NK-92 treated with Interleukin-12 subunit alpha and Interleukin-12 subunit beta, amount 100 ng/mL, for 24 hours (cell line): ENCODE data around the gene SLC25A40.
"Not testable (repeated sequence)": the region's sequence is repeated elsewhere in the genome, so short reads cannot be mapped to it uniquely, and the experiment has no call there.

Source experiments
- DNase-seq: peaks from one replicate; lab custom pipeline; 2025; lab: John Stamatoyannopoulos, UW

SLC25A40 gene, protein sequence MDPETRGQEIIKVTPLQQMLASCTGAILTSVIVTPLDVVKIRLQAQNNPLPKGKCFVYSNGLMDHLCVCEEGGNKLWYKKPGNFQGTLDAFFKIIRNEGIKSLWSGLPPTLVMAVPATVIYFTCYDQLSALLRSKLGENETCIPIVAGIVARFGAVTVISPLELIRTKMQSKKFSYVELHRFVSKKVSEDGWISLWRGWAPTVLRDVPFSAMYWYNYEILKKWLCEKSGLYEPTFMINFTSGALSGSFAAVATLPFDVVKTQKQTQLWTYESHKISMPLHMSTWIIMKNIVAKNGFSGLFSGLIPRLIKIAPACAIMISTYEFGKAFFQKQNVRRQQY

DNA sequence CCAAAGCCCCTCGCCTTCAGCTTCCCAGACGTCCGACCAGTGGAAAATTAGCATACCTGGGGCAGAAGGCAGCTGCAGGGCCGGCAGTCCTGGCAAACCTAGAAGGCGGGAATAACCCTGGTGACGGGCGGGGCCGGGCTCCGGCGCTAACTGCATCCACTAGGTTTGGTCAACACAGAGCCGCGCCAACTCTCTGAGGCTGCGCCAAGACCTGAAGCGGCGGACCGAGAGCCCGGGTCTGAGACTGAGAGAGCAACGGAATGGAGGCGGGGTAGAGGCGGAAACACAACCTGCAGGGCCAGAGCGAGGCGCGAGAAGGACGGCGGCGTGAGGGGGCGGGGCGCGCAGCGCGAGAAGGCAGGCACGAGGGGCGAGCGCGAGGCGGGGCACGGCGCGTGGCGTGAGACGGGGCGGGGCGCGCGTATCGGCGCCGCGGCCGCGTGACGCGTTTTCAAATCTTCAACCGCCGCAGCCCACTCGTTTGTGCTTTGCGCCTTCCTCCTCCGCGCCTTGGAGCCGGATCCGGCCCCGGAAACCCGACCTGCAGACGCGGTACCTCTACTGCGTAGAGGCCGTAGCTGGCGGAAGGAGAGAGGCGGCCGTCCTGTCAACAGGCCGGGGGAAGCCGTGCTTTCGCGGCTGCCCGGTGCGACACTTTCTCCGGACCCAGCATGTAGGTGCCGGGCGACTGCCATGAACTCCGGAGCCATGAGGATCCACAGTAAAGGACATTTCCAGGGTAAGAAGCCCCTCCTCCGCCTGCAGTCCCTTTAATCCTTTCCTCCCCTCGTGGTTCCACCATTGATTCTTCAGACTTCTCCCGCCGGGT is at the start of gene SLC25A40, which contains the start of gene DBF4:
SLC25A40 (minus strand) TSS at position 321 of the 829 bp plus-strand sequence. CDS start 17,633 bp downstream, outside the sequence.
DBF4 (plus strand) TSS at position 454 of the 829 bp plus-strand sequence; CDS start at position 694, 240 bp downstream.
- peak; percentile 98 for DNase-seq

DNA sequence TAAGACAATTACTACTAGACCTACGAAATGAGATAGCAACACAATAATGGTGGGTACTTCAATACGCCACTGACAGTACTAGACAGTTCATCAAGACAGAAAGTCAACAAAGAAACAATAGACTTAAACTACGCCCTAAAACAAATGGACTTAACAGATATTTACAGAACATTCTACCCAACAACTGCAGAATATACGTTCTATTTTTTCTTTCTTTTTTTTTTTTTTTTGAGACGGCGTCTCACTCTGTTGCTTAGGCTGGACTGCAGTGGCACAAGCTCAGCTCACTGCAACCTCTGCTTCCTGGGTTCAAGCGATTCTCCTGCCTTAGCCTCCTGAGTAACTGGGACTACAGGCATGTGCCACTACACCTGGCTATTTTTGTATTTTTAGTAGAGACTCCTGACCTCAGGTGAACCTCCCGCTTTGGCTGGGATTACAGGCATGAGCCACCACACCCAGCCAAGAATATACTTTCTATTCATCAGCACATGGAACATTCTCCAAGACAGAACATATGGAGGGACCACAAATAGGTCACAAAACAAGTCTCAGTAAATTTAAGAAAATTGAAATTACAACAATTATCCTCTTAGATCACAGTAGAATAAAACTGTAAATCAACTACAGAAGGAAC is 46.7 kb upstream of the SLC25A40 start:
- not testable (repeated sequence) for DNase-seq

DNA sequence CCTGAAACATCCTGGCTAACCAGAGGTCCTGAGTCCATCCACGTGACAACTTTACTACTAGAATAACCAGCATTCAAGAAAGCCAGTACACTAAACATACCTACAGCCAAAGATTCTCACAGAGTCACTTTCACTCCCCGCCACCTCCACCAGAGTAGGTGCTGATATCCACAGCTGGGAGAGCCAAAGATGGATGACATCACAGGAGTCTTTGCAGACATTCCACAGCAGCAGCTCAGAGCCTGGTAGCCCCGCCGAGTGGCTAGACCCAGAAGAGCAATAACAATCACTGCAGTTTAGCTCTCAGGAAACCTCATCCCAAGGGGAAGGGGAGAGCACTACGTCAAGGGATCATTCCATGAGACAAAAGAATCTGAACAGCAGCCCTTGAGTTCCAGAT is 44.4 kb upstream of the SLC25A40 start:
- DNase-seq = no peak

DNA sequence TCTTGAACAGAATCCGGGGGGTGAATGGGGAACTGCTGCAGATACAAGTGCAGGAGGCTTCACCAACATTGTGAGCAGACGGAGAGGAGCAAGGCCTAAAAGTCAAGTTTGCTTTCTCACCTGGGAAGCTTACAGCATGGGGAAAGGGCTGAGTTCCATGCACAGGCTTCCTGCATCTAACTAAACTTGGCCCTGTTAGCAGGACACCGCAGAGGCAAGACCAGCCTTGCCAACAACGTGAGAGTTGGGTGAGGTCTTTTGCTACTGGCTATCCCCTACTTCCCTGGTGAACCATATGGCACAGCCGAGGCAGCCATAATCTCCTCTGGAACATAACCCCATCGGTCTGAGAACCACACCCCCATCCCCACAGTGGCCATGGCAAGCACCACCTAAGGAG is 43.7 kb upstream of the SLC25A40 start:
- no peak for DNase-seq

DNA sequence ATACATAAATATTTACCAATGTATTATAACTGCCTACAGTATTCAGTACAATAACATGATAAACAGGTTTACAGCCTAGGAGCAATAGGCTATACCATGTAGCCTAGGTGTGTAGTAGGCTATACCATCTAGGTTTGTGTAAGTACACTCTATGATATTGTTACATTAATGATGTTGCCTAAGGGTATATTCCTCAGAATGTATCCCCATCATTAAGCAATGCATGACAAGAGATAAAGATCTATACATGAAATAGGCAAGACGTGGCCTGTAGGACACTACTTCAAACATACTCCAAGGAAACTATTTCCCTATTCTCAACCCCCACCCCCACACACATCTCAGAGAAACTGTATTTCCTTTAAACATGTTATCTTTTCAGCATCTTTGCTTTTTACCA is 42.6 kb upstream of the SLC25A40 start:
- no peak for DNase-seq

DNA sequence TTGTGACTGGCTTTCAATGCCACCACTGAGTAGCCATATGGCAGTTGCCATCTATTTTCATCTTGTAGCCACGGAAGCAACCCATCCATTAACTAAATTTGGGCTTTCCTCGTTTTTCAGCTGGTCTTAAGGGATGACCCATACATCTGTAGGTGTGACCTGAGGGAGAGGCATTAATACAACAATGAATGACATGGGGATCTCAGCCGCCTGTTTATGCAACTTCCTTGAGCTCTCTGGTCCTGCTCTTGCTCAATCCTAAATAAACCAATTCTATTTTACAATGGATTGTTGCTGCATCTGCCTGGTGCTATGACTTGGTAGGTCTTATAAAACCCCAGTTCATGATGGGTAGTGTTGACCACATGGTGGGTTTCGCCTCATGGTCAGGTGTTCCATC is 36.0 kb upstream of the SLC25A40 start:
- DNase-seq = no peak

DNA sequence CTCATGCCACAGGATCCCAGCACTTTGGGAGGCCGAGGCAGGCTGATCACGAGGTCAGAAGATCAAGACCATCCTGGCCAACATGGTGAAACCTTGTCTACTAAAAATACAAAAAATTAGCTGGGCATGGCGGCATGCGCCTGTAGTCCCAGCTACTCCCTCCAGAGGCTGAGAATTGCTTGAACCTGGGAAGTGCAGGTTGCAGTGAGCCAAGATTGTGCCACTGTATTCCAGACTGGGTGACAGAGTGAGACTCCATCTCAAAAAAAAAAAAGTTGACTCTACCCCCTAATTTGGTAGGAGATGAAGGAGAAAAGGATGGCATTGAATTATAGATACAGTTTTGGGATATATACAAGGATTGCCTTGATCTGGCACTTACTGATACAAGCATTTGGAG is 32.7 kb upstream of the SLC25A40 start:
- DNase-seq = not testable (repeated sequence)

DNA sequence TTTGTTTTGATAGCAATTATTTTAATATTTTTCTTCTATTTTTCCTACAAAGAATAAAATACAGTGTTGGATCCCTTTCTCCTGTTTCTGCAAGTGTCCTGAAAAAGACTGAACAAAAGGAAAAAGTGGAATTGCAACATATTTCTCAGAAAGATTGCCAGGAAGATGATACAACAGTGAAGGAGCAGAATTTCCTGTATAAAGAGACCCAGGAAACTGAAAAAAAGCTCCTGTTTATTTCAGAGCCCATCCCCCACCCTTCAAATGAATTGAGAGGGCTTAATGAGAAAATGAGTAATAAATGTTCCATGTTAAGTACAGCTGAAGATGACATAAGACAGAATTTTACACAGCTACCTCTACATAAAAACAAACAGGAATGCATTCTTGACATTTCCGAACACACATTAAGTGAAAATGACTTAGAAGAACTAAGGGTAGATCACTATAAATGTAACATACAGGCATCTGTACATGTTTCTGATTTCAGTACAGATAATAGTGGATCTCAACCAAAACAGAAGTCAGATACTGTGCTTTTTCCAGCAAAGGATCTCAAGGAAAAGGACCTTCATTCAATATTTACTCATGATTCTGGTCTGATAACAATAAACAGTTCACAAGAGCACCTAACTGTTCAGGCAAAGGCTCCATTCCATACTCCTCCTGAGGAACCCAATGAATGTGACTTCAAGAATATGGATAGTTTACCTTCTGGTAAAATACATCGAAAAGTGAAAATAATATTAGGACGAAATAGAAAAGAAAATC is 31.2 kb upstream of the SLC25A40 start:
- not testable (repeated sequence) for DNase-seq

DNA sequence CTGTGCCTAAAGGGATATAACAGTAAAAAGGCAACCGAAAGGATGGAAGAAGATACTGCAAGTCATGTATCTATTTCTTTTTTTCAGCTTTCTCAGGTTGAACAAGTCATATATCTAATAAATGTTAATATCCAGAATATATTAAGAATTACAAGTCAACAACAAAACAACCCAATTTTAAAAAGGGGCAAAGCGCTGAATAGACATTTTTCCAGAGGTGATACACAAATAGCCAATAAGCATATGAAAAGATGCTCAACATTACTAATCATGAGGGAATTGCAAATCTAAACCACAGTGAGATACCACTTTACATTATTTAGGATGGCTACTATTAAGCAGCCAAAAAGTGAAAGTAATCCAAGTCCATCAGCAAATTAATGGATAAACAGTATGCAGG is 23.1 kb upstream of the SLC25A40 start:
- no peak for DNase-seq

DNA sequence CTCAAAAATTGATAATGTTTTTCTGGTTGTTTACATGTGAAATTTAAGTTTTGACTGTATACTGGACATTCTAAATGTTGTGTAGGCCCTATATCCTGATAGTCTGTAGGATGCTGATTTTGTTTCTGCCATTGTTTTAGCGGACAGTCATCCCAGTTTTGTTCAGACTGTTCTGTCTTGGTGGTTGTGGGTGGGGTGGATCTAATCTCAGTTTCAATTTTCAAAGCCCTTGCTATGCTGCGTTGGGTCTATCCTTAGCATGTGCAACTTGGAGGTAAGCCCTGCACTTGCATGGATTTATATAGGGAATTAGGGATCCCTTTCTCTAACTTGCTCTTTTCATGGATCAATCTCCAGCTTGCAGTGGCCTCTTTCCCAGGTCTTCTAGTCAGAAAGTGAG is 19.2 kb upstream of the SLC25A40 start:
- no peak for DNase-seq

DNA sequence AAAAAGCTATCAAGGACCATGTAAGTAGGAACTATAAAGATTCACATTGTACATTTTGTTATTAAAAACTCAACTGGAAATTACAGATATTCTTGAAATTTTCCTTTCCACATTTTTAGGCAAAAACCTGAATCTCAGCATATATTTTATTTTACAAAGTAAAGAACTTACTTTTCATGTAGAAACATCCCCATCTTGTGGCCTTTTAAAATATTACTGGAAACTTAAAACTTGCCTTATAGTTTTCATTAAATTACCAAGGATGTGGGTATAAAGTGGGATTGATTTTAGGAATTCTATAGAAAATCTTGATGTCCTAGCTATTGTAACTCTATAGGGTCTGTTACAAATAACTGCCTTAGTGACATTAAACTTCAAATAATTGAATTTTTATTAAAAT is 10.7 kb upstream of the SLC25A40 start:
- DNase-seq = no peak

DNA sequence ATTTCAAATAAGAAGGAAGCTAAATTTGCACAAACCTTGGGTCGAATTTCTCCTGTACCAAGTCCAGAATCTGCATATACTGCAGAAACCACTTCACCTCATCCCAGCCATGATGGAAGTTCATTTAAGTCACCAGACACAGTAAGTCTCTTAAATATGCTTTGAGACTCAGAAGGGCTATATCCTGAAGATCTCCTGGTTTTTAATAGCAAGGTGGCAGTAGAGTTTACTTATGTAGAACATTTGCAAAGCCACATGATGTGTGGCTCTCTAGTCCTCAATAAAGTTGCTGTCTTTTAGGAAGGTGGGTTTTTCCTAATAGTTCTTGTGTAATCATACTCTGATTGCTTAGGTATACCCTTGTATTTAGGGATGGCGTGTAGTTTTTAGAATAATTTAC is 8.9 kb upstream of the SLC25A40 start:
- no peak for DNase-seq

DNA sequence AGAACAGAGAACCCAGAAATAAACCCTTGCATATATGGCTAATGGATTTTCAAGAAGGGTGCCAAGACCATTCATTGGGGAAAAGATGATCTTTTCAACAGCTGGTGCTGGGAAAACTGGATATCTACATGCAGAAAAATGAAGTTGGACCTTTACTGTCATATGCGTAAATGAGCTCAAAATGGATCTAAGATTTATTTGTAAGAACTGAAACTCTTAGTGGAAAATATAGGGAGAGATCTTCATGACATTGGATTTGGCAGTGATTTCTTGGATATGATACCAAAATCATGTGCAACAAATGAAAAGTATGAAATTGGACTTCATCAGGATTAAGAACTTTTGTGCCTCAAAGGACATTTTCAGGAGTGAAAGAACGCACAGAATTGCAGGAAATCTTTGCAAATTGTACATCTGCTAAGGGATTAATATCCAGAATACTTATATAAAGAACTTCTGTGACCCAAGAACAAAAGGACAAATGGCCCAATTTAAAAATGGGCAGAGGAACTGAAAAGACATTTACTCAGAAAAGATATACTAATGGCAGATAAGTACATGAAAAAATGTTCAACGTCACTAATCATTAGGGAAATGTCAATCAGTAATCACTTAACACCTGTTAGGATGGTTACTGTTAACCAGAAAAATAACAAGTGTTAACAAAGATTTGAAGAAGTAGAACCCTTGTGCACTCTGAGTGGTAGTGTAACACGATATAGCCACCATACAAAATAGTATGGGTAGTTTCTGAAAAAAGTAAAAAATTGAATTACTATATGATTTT is 6.2 kb upstream of the SLC25A40 start:
- DNase-seq = no peak

DNA sequence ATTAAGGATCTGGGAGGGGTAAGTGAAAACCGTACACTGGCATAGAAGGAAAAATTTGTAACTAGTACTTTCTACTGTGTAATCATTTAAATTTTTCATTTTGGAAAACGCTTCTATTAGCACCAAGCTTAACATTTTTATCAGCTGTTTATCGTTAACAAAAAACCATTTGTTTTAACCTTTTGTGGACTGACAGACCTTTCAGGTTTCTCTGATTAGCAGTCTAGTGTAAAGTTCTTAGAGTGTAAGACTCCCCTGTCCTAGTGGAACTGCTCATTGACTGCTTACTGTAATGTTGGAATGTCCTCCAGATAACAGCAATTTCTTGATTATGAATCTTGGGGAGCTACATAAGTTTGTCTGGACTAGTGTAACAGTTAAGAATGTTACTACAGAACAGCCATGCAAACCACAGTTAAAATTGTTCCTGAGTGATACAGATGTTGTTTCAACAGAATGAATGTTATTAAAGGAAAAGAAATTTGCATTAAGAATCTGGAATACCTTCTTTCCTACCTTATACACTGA is 2.1 kb upstream of the SLC25A40 start:
- no peak for DNase-seq

DNA sequence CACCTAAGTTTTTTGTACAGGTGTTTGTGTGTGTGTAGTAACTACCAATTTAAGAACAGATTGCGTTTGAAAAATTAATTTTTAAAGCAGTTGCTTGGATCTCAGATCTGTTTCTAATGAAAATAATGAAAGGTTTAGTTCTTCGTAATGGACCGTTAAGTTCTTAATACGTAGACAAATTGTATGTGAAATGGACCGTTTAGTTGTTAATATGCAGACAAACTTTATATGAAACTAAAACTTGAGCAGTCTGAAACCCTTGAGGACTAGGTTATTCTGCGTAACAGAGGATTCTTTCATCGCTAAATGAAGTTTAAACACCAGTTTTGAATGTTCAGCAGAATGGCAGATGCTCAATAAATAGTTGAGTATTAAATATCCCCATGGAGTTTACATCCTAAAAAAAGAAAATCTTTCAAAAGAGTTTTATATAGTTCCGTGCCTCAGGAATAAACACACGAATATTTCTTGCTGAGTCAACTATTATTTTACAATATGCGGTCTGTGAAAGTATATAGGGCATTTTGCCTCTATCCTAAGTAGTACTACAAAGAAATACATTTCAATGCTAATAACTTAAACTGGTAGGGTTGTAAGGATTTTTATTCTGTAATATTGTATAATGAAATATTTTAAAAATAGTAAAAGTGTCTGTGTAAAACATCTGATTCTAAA is 1.3 kb upstream of the SLC25A40 start:
- no peak for DNase-seq

DNA sequence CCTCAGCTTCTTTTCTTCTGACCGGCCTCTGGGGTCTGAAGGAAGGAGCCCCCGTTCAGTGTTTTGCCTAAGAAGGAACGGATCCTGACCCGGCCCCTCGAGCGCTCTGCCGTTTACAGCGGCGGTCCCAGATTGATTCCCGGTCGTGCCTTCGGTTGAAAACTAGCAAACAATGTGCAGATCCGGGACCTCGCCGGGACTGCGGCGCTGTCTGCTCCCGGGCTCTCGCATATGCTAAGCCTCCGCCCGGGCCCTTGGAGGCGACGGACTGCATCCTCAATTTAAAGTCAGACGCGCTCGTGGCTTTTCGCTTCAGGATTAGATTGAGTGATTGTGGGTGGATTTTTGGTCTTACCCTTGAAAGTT is 692 bp upstream of the SLC25A40 start:
- peak; percentile 51 for DNase-seq

DNA sequence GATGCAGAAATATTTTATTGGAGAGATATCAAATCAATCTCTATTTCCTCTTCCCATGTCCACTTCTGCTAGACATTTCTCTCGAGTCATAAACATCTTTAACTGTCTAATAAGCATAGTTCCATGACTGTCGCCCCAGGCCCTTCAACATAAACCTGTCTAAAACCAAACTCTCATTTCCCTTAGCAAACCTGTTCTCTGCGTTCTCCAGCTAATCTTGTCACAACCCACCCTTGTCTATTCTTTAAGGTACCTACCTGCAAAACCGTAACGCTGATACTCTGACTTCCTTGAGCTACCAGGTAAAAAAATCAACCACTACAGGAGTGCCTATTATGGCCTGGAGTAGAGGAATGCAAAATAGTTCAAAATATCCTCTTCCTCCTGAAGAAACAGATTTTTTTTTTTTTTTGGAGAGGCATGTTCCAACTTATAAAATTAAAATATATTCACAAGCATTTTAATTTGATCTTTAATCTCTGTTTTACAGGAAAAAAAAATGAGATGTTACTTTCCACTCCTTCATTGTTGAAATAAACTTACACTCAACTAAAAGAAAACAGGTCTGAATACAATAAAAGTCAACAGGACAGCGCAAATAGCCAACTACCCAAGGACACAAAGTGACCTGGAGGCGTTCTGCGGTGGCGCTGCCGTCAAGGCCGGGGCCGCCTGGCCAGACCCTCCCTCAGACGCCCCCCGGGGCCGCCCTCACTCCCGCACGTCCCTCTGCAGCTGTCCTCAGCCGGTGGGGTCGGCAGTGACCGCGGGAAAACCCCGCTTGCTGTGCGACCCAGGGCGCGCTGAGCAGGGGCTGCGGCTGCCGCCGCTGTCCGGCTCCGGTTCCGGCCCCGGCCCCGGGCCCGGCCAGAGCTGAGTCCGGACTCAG is 765 bp downstream of the SLC25A40 start:
- DNase-seq = no peak

DNA sequence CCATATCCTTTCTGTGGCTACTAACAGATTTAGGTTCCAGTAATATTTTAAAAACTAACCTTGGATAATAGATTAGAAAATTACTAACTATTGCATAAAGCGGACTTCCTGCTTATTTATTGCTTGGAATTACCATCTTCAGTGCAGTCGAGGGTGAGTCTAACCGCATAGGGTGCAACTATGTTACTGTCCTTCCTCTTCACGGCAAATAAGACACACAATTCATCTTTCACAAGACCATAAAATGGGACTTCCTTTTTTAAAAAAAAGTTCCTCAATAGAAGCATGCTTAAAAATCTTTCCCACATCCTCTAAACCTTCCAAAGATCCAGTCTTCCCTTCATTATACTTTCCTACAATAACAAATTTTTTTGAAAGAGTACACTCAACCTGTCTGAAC is 2.1 kb downstream of the SLC25A40 start:
- no peak for DNase-seq

DNA sequence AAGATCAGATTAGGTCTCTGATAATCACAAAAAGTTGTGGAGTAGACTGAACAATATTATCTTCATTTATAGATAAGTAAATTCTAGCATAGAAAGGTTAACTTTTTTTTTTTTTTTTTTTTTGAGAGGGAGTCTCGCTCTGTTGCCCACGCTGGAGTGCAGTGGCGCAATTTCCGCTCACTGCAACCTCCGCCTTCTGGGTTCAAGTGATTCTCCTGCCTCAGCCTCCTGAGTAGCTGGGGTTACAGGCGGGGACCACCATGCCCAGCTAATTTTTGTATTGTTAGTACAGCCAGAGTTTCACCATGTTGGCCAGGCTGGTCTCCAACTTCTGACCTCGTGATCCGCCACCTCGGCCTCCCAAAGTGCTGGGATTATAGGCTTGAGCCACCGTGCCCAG is 2.8 kb downstream of the SLC25A40 start:
- DNase-seq = not testable (repeated sequence)
